GM12892 (cell line): ENCODE results near the gene ASTN2.

Experiments
- POLR2A ChIP-seq: IDR thresholded peaks from 2 replicates; pipeline ENCODE4 v1.6.1; 2011; ENCODE audit warnings: low read depth, low read length, control low read depth
- POLR2AphosphoS5 ChIP-seq: IDR thresholded peaks from 2 replicates; pipeline ENCODE4 v1.6.1; 2011; ENCODE audit warnings: low read depth, low read length, control low read depth
- TAF1 ChIP-seq: IDR thresholded peaks from 2 replicates; pipeline ENCODE4 v1.6.1; 2011; ENCODE audit warnings: low read depth, mild to moderate bottlenecking, control low read depth, low read length, borderline replicate concordance

GRCh38 chr9:116691607-116692006 lies 723.2 kb downstream of the ASTN2 start:
- TF ChIP-seq POLR2AphosphoS5, result no peak
- no peak for TF ChIP-seq POLR2A
- TF ChIP-seq TAF1, result no peak
